ENCODE results near the gene RNF152.

The RNF152 gene

GRCh38 chr18:61894751-61895524, 2.1 kb upstream of the RNF152 start:
- no peak for DNase-seq (ENCODE audit: low read depth)

- peak; percentile 29 for DNase-seq (ENCODE audit: low read depth)
Observed at GRCh38 chr18:61893971-61894750, 1.4 kb upstream of the RNF152 start.

GRCh38 chr18:61893309-61893970, 633 bp upstream of the RNF152 start:
- no peak for DNase-seq (ENCODE audit: low read depth)

DNA sequence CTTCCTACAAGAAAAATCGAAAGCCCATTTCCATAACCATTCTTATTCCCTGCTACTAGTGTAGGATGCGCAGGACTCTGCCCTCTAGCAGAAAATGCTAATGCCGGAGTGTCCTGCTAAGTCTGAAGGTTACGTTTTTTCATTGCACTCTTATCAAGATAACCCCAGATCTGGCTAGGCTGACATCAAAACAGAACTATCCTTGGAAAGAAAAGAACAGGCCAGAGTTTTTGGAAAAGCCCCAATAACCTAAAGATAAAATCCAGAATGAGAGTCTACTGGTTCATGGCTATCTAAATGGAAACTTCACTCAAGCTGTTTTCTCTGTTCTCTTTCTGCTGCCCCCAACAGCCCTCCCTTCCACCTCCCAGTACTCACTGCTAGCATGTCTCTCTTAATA, 913 bp downstream of the RNF152 start:
- no peak for DNase-seq (ENCODE audit: low read depth)

DNA sequence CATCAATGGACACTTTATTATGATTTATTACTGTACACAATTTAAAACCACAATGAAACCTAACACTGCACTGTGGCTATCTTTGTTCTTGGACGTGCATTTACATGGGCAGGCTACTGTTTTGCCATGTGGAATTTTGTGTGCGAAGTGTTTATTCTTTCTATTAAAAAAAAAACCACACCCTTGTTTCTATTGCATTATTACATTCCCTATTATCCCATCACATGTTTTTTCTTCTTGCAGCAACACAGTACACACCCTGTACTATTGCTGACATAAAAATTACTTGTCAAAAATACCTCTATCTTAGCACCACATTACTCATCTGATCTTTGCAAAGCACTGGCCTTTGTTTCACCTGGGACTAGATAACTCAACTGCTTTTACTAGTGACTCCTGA, 1.5 kb downstream of the RNF152 start:
- DNase-seq (ENCODE audit: low read depth) = no peak

DNA sequence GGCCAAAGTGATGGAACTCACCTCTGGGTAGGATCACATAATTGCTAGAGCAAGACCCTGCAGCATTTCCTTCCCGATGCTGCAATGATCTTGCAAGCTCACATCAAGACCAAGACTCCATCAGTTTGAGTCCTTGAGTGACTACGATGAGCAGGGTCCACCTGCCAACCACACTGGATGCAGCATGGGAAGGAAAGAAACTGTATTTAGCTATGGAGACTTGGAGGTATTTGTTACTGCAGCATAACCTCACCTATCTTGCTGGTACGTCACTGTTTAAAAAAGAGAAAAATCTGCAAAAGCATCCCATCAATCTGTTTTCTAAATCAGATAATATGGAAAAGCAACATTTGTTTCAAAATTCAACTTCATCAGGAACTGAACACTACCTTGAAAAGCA, 2.5 kb downstream of the RNF152 start:
- no peak for DNase-seq (ENCODE audit: low read depth)

- no peak for DNase-seq (ENCODE audit: low read depth)
Observed at GRCh38 chr18:61889541-61889940, 3.3 kb downstream of the RNF152 start.

DNA sequence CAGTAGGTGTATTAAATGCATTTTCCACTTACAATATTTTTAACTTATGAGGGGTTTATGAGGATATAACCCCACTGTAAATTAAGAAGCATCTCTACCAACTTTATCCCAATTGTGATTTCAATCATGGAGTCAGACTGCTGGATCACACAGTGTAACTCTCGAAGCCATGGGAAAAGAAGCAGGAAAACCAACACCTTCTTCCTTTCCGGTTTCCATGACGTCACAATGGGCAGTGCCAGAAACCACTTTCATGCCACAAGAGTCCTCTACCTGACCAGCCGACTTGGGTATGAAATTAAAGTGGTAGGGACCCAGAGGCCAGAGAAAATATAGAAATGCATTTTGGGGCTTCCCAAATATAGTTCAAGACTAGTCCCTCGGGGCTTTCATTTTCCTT, 4.2 kb downstream of the RNF152 start:
- no peak for DNase-seq (ENCODE audit: low read depth)

DNA sequence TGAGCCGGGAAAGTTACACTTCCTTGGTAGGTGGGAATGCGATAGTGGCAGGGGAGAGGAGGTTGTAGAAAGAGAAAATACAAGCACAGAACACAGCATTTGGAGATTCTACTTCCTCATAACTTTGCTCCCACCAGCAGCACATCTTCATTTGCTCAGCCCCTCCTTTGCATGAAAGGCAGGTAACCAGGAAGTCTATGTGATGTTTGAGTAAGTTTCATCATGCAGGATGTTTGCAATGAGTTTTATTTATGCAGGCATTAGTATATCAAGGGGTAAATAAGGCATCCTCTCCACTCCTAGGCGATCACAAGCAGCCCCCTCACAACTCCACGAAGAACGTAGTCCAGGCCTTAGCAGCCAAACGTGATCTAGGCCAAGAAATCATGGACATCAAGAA, 5.0 kb downstream of the RNF152 start:
- DNase-seq (ENCODE audit: low read depth) = no peak

DNA sequence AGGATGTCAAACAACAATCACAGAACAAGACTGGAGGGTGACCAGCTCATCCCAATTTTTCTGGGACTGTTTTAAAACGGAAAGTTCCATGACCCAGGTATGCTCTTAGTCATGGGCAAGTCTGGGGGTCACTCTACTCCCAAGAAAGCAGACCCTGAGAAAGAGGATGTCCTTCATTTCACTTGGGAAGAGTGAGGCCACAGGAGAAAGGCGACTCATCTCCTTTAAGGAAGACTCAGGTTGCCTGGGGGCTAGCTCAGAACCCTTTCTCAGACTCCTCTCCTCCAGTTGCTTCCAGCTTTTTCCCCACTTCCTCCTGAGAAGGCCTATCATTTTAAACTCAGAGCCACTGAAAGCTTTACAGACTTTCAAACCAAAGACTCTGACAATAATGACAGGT, 9.3 kb downstream of the RNF152 start:
- no peak for DNase-seq (ENCODE audit: low read depth)

GRCh38 chr18:61882296-61883004, 10.4 kb downstream of the RNF152 start:
- no peak for DNase-seq (ENCODE audit: low read depth)

DNA sequence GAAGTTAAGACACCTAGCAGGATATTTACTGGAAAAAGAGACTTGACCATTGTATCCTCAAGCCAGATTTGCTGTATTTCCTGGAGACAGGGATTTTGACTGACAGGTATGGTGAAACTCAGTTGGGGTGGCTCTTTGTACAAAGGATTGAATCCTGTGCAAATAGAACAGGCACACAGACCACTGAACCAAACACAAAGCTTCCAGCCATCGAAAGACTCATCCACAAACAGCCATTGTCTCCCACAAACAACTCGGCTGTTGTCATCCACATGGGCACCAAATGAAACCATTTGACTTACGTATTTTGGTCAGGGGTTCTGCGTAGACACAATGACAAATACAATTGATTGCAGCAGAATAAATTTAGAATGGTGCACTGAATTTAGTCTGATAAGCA, 15.9 kb downstream of the RNF152 start:
- DNase-seq (ENCODE audit: low read depth) = no peak

DNA sequence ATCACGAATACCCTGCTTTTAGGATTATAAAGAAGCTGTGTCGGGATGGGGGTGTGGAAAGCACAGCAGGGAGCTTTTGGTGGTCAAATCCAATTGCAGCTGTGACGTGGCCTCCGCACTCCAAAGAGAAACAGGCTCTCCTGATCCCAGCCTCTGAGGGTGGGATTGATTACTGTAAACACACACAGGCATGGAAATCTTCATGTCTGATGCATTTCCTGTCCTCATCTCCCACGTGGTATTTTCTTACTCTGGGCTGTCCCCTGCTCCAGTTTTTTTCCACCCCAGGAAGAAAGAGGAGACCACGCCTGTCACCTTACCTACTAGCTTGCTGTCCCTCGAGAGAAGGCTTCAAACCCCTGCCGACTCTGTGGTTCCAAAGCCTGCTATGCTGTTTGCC, 22.7 kb downstream of the RNF152 start:
- DNase-seq (ENCODE audit: low read depth) = no peak

DNA sequence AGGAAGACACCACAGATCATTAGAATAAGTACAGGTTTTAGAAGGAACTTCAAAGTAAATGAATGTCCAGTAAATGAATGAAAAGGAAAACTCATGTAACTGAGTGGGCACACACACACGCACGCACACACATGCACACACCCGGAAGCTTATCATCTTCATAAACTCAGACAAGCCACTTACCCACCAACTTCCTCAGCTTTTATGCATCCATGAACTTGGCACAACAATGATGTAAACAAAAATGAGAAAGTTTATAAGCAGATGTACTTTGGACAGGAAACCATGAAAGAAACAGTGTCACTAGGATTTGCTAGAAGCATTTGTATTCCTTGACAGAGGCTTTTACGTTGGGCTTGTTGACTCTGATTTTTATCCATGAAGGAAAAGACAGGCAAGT, 23.2 kb downstream of the RNF152 start:
- no peak for DNase-seq (ENCODE audit: low read depth)

DNA sequence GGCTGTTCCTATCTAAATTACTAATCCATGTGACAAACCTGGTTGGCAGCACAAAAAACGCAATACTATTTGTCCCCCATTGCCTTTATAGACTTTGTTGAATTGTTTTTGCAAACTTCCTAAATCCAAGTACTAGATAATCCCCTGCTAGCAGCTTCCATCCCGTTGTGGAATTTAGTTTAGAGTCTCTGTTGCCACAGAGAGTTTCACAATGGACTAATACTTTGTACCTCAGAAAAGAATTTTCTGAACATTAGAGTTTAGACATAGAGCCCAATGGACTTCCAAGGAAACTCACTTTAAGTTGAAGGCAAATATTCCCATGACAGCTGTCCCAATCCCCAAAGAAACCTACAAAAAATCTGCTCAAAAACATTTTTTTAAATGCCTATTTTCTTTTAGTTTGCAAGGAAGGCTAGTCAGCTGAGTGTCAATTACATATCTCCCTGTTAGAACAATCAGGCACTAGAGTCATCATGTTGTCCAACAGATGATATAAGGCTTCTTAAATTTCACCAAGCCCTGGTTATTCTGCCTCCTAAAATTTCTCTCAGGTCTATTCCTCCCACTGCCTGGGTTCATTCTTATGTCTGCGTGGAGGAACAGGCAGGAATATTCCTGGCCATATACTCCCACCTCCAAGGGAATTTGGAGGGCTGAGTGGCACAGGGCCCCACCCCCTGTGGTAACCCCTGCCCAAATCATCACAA, 27.2 kb downstream of the RNF152 start:
- no peak for DNase-seq (ENCODE audit: low read depth)

GRCh38 chr18:61861372-61861771, 31.4 kb downstream of the RNF152 start:
- DNase-seq (ENCODE audit: low read depth) = no peak

DNA sequence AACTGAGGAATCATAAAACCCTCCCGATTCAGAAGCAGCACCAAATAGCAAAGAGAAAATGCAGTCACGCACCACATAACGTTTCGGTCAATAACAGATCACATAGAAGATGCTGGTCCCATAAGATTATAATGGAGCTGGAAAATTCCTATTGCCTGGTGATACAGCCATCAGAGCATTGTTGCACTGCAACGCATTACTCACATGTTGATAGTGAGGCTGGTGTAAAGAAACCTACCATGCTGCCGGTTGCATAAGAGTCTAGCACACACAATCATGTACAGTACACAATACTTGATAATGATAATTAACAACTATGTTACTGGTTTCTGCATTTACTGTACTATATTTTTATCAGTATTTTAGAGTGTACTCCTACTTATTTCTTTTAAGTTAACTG, 32.5 kb downstream of the RNF152 start:
- no peak for DNase-seq (ENCODE audit: low read depth)

DNA sequence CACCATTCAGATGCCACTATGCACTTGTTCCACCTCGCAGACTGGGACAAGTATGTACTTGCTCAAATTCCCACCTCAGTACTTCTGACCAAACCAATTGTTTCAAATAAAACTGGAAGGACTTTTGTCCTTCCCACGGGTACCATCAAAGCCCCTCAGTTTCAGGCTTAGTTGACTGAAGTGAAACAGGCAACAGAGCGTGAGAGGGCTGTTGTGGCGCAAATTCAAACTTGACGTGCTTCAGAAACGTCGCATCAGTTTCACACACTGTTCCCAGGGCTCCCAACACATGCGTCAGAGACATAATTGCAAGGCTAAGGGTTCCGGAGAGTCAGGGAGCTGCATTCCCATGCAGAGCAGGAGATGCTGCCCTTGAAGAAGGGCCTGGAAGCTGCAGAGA, 33.7 kb downstream of the RNF152 start:
- DNase-seq (ENCODE audit: low read depth) = no peak

DNA sequence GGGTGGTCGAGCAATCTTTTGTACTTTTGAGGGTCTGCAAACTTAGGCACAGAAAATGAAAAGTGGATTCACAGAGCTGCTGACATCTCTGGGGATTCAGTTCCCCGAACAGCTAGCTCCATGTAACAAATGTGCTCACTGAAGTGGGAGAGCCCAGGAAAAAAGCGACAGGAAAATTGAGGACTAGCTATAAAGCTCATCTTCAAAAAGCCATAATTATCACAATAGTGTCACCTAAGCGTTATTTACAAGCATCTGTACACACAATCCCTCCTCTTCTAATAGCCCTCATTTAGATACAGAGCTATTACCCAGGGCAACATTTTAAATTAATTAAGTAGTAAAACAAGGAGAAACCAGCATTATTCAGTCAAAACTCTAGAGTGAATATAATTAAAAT, 36.1 kb downstream of the RNF152 start:
- DNase-seq (ENCODE audit: low read depth) = no peak

DNA sequence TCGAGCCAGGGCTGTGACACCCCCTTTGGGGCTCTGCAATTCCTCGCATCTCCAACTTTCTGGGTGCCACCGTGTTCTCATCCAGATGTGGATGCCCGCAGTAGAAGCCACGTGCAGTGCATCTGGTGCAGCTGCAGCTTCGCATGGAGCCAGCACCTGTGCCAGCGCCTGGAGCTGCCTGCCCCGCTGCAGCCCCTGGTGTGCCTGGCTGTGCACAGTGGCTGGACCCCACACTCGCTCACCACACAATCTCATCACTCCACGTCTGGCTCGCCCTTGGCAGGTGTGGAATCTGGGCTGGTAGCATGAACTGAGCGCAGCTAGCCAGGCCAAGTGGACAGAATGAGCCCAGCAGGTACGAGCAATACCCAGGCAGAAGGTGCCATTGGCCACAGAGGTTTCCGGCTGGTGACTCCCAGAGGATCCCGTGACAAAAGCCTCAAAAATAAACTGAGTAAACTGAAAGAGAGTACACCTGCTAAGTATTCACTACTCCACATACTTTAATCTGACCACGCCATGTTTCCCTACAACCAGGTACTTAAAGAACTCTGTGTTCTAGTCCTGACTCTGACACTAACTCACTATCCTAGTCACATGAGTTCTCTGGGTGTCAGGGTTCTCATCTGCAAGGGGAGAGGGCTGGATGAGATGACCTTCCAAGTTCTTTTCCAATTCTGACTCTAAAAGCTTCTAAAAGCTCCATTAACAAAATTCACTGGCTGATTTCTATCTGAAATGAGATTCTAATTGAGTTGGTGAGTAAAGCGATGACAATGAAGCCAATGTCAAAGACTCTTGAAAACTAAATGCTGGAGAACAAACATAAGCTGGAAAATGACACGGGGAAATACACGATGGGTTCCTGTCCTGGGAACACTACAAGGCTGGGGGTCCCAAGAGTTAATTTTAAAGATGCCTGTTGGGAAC, 37.1 kb downstream of the RNF152 start:
- no peak for DNase-seq (ENCODE audit: low read depth)
